ENCODE results near the gene BBS9.

BBS9 gene

DNA sequence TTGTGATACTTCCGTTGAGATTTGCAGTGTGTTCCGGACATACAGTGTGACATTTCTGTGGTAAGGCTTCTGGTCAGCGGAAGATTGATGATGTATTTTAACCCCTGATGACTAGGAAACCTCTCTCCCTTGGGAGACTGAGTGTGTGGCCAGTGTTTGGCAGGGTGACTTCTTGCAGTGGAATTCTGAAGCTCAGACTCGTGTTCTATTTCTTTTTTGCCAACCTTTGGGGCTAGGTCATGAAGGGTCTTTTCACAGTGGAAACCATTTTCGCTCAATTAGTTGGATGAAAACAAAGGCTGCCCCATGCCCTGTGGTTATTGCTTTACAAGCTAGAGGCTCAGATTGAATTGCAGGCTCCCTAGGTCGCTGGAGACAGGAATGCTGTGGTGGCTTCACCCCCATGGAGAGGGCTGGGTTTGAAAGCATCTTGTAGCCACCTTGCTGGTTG is 288.9 kb downstream of the BBS9 start:
- Histone ChIP-seq H4K20me1 (ENCODE audit: low read depth, low read length) (no peaks in the 10 kb centered on the region), H3K9me2 (replicated peaks; ENCODE audit: insufficient read depth, low read length) (no peaks in the 10 kb centered on the region), H3K36me3 (ENCODE audit: low read length) (no peaks in the 10 kb centered on the region), H2AFZ (ENCODE audit: low read depth, low read length, severe bottlenecking) (no peak overlapping the region), H3K4me2 (ENCODE audit: low read depth, low read length, poor library complexity, severe bottlenecking) (no peak overlapping the region), H3K9ac (ENCODE audit: low read length) (no peak overlapping the region), H3K9me3 (ENCODE audit: insufficient read depth, low read length) (no peaks in the 10 kb centered on the region), H3K79me2 (ENCODE audit: insufficient read depth, low read length) (no peaks in the 10 kb centered on the region), H3F3A (ENCODE audit: insufficient read depth) (no peaks in the 10 kb centered on the region), H3K4me3 (ENCODE audit: insufficient read depth, low read length, poor library complexity, severe bottlenecking) (no peak overlapping the region), H3K27ac (ENCODE audit: low read depth, low read length) (no peak overlapping the region), H3K27me3 (ENCODE audit: low read length) (no peaks in the 10 kb centered on the region)
- TF ChIP-seq CTCF (IDR thresholded peaks at IDR 0.05; ENCODE audit: insufficient read depth, low read length, poor library complexity, severe bottlenecking) (no peak), EZH2phosphoT487 (conservative IDR thresholded peaks at IDR 0.05; ENCODE audit: low read length) (no peak)

GRCh38 chr7:33420311-33420940 is 291.1 kb downstream of the BBS9 start:
- Histone ChIP-seq H3K27me3 (ENCODE audit: low read length) (no peaks in the 10 kb centered on the region), H3K9me2 (replicated peaks; ENCODE audit: insufficient read depth, low read length) (no peaks in the 10 kb centered on the region), H3K27ac (ENCODE audit: low read depth, low read length) (no peak overlapping the region), H3K4me3 (ENCODE audit: insufficient read depth, low read length, poor library complexity, severe bottlenecking) (no peak overlapping the region), H3K9ac (ENCODE audit: low read length) (no peak overlapping the region), H2AFZ (ENCODE audit: low read depth, low read length, severe bottlenecking) (no peak overlapping the region), H4K20me1 (ENCODE audit: low read depth, low read length) (no peaks in the 10 kb centered on the region), H3K36me3 (ENCODE audit: low read length) (no peaks in the 10 kb centered on the region), H3F3A (ENCODE audit: insufficient read depth) (no peaks in the 10 kb centered on the region), H3K9me3 (ENCODE audit: insufficient read depth, low read length) (no peaks in the 10 kb centered on the region), H3K79me2 (ENCODE audit: insufficient read depth, low read length) (no peaks in the 10 kb centered on the region), H3K4me2 (ENCODE audit: low read depth, low read length, poor library complexity, severe bottlenecking) (no peak overlapping the region)
- TF ChIP-seq CTCF (IDR thresholded peaks at IDR 0.05; ENCODE audit: insufficient read depth, low read length, poor library complexity, severe bottlenecking) (no peak), EZH2phosphoT487 (conservative IDR thresholded peaks at IDR 0.05; ENCODE audit: low read length) (no peak)

DNA sequence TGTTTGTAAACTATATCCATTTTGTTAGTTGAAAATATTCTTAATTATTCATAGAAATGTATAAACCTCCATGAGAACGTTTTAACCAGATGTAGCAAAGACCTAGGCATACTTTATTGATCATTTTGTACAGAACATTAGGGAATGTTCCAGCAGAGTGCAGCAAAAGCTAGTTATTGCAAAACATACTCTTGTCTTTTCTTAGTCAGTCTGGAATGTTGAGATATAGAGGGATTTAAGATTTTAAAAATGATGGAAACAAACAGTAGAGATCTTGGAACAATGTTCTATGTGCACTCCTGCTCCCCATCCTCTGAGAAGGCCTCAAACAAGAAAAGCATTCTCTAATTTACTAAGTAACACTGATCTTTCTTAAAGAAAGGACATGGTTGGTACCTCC is 292.1 kb downstream of the BBS9 start:
- Histone ChIP-seq H3K9ac (ENCODE audit: low read length) (no peak overlapping the region), H2AFZ (ENCODE audit: low read depth, low read length, severe bottlenecking) (no peak overlapping the region), H3K79me2 (ENCODE audit: insufficient read depth, low read length) (no peaks in the 10 kb centered on the region), H3F3A (ENCODE audit: insufficient read depth) (no peaks in the 10 kb centered on the region), H3K4me3 (ENCODE audit: insufficient read depth, low read length, poor library complexity, severe bottlenecking) (no peak overlapping the region), H3K4me2 (ENCODE audit: low read depth, low read length, poor library complexity, severe bottlenecking) (no peak overlapping the region), H3K9me3 (ENCODE audit: insufficient read depth, low read length) (no peaks in the 10 kb centered on the region), H3K9me2 (replicated peaks; ENCODE audit: insufficient read depth, low read length) (no peaks in the 10 kb centered on the region), H3K27me3 (ENCODE audit: low read length) (no peaks in the 10 kb centered on the region), H3K27ac (ENCODE audit: low read depth, low read length) (no peak overlapping the region), H3K36me3 (ENCODE audit: low read length) (no peaks in the 10 kb centered on the region), H4K20me1 (ENCODE audit: low read depth, low read length) (no peaks in the 10 kb centered on the region)
- TF ChIP-seq EZH2phosphoT487 (conservative IDR thresholded peaks at IDR 0.05; ENCODE audit: low read length) (no peak), CTCF (IDR thresholded peaks at IDR 0.05; ENCODE audit: insufficient read depth, low read length, poor library complexity, severe bottlenecking) (no peak)

Data from SU-DHL-6 (cell line).